DOHH2 (cell line): ENCODE data around the gene CETN1.

Experiments used
- EZH2phosphoT487 ChIP-seq: fragments of 200-600 bp; sonication (generic); IDR thresholded peaks from 2 replicates; pipeline ENCODE4 v1.6.1; 2017; ENCODE audit warnings: borderline replicate concordance, mild to moderate bottlenecking, antibody characterized with exemption, low read length, moderate library complexity, mixed read lengths
- TF ChIP-seq, protein P1 (sequence below): fragments of 200-600 bp; sonication (generic); IDR thresholded peaks from one replicate; pipeline ENCODE4 v1.5.1; 2014; ENCODE audit warnings: antibody characterized with exemption, mild to moderate bottlenecking, low read depth, low read length; ENCODE audit not compliant: poor library complexity, severe bottlenecking

DNA sequence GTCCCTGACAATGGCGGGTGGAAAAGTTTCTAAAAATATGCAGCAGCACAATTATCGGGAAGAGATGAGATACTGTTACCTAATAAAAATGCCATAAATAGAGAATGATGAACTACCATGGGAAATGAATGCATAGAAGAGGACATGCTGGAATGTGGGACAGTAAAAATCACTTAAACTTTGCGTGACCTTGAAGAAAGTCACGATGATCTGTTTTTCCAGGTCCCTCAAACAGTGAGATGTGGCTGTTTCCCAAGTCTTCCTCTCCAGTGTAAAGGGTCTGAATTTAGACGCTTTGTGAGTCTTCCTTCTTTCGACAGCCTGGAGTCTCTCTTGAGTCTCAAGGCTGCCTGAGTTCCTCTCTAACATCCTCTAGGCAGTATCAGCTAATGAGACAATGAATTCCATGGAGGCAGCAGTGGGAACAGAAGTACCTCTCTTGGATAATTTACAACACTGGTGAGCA, 18.0 kb downstream of the CETN1 start:
- TF ChIP-seq, protein P1, sequence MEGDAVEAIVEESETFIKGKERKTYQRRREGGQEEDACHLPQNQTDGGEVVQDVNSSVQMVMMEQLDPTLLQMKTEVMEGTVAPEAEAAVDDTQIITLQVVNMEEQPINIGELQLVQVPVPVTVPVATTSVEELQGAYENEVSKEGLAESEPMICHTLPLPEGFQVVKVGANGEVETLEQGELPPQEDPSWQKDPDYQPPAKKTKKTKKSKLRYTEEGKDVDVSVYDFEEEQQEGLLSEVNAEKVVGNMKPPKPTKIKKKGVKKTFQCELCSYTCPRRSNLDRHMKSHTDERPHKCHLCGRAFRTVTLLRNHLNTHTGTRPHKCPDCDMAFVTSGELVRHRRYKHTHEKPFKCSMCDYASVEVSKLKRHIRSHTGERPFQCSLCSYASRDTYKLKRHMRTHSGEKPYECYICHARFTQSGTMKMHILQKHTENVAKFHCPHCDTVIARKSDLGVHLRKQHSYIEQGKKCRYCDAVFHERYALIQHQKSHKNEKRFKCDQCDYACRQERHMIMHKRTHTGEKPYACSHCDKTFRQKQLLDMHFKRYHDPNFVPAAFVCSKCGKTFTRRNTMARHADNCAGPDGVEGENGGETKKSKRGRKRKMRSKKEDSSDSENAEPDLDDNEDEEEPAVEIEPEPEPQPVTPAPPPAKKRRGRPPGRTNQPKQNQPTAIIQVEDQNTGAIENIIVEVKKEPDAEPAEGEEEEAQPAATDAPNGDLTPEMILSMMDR: no peak
- no peak for TF ChIP-seq EZH2phosphoT487
